Measurements from ENCODE around the gene GPR152. TPM values are rescaled to one million over a fixed set of nuclear protein-coding genes. Genes with fewer than 3 reads are reported as not detected.

The GPR152 gene
- total RNA-seq, 2 experiments from 2014 or later: not detected

DNA sequence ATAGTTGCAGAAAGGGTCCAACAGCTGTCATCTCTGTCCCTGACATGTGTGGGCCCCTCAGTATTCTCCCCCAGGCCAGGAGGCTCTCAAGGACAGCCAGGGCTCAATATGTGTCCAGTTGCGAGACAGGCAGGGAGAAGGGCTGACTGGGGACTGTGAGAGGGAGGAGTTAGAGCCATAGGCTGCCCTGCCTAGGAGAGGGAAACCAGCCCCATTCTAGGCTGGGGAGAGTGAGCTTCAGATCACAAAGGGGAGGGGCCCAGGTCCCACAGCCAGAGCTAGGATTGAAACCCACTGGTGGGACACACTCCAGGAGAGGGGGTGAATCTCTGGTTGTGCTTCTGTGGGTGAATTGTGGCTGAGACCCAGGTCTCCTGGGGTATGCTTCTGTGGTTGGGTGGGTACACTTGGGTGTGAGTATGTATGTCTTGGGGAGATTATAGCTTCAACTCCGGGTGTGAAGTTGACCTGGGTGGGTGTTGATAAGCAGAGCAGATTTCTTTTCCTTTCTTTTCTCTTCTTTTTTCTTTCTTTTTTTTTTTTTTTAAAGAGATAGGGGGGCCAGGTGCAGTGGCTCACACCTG, 39.2 kb downstream of the GPR152 start:
- ATAC-seq (ENCODE audit: poor library complexity) (no peak), DNase-seq (no peak)
- no peaks in the 10 kb centered on the region for H3K9me3 ChIP-seq (ENCODE audit: control insufficient read depth in 1 of 2, insufficient read depth in 1 of 2, low read length in 2 of 2)
- H3K4me3 ChIP-seq (ENCODE audit: low read length): no peak overlapping the region
- H3K36me3 ChIP-seq (ENCODE audit: insufficient read depth, low read length): peaks cover 18% of the 10 kb centered on the region
- peak overlapping the region; percentile 82 for H3K4me3 Mint-ChIP-seq
- POLR2A ChIA-PET: interaction anchor here (0.7 to 12.5 kb wide), 11 partner anchors 10 to 568 kb away, joined by 3 to 411 read pairs (median 5); partner anchors contain the start of genes AIP, PPP1CA, PTPRCAP and RAD9A
- no peaks in the 10 kb centered on the region for H3K27me3 Mint-ChIP-seq
- no peaks in the 10 kb centered on the region for H3K9me3 Mint-ChIP-seq
- peaks cover 9% of the 10 kb centered on the region for H3K36me3 Mint-ChIP-seq (ENCODE audit: low read depth)
- CTCF ChIA-PET: interaction anchor here (0.6 to 2.0 kb wide), 4 partner anchors 8 to 151 kb away, joined by 3 to 6 read pairs (median 3); no protein-coding TSS in a partner anchor
- peaks cover 83% of the 10 kb centered on the region for H3K4me1 Mint-ChIP-seq (ENCODE audit: low read depth)
- H3K27ac ChIP-seq (ENCODE audit: low read depth in 1 of 2, low read length in 2 of 2): peak overlapping the region in 1 of 2 donors; percentile 84
- intact Hi-C loops (cut with DNase I, micrococcal nuclease): no loop called here
- TF ChIP-seq, protein P1, sequence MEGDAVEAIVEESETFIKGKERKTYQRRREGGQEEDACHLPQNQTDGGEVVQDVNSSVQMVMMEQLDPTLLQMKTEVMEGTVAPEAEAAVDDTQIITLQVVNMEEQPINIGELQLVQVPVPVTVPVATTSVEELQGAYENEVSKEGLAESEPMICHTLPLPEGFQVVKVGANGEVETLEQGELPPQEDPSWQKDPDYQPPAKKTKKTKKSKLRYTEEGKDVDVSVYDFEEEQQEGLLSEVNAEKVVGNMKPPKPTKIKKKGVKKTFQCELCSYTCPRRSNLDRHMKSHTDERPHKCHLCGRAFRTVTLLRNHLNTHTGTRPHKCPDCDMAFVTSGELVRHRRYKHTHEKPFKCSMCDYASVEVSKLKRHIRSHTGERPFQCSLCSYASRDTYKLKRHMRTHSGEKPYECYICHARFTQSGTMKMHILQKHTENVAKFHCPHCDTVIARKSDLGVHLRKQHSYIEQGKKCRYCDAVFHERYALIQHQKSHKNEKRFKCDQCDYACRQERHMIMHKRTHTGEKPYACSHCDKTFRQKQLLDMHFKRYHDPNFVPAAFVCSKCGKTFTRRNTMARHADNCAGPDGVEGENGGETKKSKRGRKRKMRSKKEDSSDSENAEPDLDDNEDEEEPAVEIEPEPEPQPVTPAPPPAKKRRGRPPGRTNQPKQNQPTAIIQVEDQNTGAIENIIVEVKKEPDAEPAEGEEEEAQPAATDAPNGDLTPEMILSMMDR (IDR thresholded peaks at IDR 0.05): no peak
- no peaks in the 10 kb centered on the region for H3K27me3 ChIP-seq (ENCODE audit: control insufficient read depth in 1 of 2, insufficient read depth in 2 of 2, low read length in 2 of 2)
- H3K4me1 ChIP-seq (ENCODE audit: insufficient read depth, low read length): peaks cover 98% of the 10 kb centered on the region
- peak overlapping the region; percentile 98 for H3K27ac Mint-ChIP-seq

DNA sequence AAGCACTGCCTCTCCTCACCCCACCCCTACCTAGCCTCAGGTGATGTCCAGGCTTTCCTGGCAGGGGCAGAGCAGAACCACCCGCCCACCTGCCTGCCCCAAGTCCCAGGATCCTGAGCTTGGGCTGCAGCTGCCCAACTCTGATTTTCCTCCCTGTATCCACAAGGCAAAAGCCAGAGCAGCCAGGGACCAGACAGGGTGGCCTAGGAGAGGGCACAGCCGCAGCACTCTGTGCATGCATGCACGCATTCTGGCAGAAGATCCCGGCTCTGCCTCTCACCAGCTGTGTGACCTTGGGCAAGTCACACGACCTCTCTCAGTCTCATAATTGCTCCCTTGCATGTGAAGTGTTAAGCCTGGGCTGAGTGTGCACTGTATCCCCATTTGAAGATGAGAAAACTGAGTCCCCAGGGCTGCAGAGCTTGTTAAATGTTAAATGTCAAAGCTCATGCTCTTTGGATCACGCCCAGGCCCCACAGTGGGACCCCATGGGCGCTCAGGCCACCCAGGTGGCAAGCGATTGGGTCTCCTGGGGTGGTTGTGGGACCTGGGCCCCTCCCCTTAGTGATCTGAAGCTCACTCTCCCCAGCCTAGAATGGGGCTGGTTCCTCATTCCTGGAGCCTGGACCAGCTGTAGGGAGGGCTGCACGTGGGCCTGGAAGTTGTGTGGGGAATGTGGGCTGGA, 39.9 kb downstream of the GPR152 start:
- Mint-ChIP-seq H3K4me1 (ENCODE audit: low read depth) (peaks cover 83% of the 10 kb centered on the region), H3K4me3 (peak overlapping the region; percentile 82), H3K27me3 (no peaks in the 10 kb centered on the region), H3K9me3 (no peaks in the 10 kb centered on the region), H3K27ac (peak overlapping the region; percentile 98), H3K36me3 (ENCODE audit: low read depth) (peaks cover 16% of the 10 kb centered on the region)
- CTCF ChIA-PET: interaction anchor here (1.4 to 2.0 kb wide), 2 partner anchors 8 to 10 kb away, joined by 3 to 6 read pairs; no protein-coding TSS in a partner anchor
- H3K9me3 ChIP-seq (ENCODE audit: control insufficient read depth in 1 of 2, insufficient read depth in 1 of 2, low read length in 2 of 2): no peaks in the 10 kb centered on the region
- DNase-seq (no peak), ATAC-seq (ENCODE audit: poor library complexity) (no peak)
- peak overlapping the region in 1 of 2 donors; percentile 84 for H3K27ac ChIP-seq (ENCODE audit: low read depth in 1 of 2, low read length in 2 of 2)
- H3K27me3 ChIP-seq (ENCODE audit: control insufficient read depth in 1 of 2, insufficient read depth in 2 of 2, low read length in 2 of 2): no peaks in the 10 kb centered on the region
- TF ChIP-seq, protein P1 (IDR thresholded peaks at IDR 0.05): no peak
- POLR2A ChIA-PET: interaction anchor here (0.9 to 12.5 kb wide), 11 partner anchors 8 to 1915 kb away, joined by 3 to 411 read pairs (median 5); partner anchors contain the start of genes AIP, PPP1CA, PTPRCAP and RAD9A
- H3K36me3 ChIP-seq (ENCODE audit: insufficient read depth, low read length): peaks cover 26% of the 10 kb centered on the region
- no peak overlapping the region for H3K4me3 ChIP-seq (ENCODE audit: low read length)
- intact Hi-C loops (cut with DNase I, micrococcal nuclease): no loop called here
- H3K4me1 ChIP-seq (ENCODE audit: insufficient read depth, low read length): peaks cover 98% of the 10 kb centered on the region

DNA sequence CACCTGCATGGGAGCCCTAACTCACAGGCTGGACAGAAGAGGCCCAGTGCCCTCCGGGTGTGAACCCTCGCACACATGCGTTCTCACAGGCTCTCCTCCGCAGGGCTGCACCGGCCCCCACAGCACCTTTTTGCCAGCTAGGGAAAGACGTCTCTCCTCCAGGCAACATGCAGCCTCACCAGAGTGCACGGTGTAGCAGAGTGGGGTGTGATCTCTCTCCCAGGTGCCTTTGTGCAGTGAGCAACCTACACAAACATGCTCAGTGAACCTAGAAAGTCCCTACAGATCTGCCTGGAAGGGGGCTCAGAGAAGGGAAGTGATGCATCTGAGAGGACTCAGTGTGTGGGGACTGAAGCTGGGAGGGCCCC, 40.8 kb downstream of the GPR152 start:
- Histone ChIP-seq H3K27ac (ENCODE audit: low read depth in 1 of 2, low read length in 2 of 2) (peak overlapping the region in 1 of 2 donors; percentile 84), H3K27me3 (ENCODE audit: control insufficient read depth in 1 of 2, insufficient read depth in 2 of 2, low read length in 2 of 2) (no peaks in the 10 kb centered on the region), H3K4me3 (ENCODE audit: low read length) (no peak overlapping the region), H3K4me1 (ENCODE audit: insufficient read depth, low read length) (peaks cover 98% of the 10 kb centered on the region), H3K36me3 (ENCODE audit: insufficient read depth, low read length) (peaks cover 34% of the 10 kb centered on the region), H3K9me3 (ENCODE audit: control insufficient read depth in 1 of 2, insufficient read depth in 1 of 2, low read length in 2 of 2) (no peaks in the 10 kb centered on the region)
- TF ChIP-seq, protein P1 (IDR thresholded peaks at IDR 0.05): no peak
- DNase-seq: peak in 2 of 14 experiments; percentile 42 to 46
- no peak for ATAC-seq (ENCODE audit: poor library complexity)
- Mint-ChIP-seq H3K27ac (peak overlapping the region; percentile 98), H3K36me3 (ENCODE audit: low read depth) (peaks cover 25% of the 10 kb centered on the region), H3K4me1 (ENCODE audit: low read depth) (peaks cover 83% of the 10 kb centered on the region), H3K9me3 (no peaks in the 10 kb centered on the region), H3K27me3 (no peaks in the 10 kb centered on the region), H3K4me3 (peak overlapping the region; percentile 78)
- CTCF ChIA-PET: no interaction called here
- POLR2A ChIA-PET: interaction anchor here (0.9 to 12.5 kb wide), 10 partner anchors 9 to 1915 kb away, joined by 3 to 411 read pairs (median 7); partner anchors contain the start of genes AIP, CABP4, PPP1CA and PTPRCAP
- intact Hi-C loops (cut with DNase I, micrococcal nuclease): no loop called here
